DOHH2 (cell line): ENCODE results near the gene RAMACL.

Source experiments
- H3F3A ChIP-seq: fragments of 200-600 bp; sonication (generic), shearing (Covaris generic); 2 replicates; pipeline ENCODE4 v1.6.0; 2016; ENCODE audit warnings: antibody characterized with exemption, mild to moderate bottlenecking; ENCODE audit not compliant: control insufficient read depth, insufficient read depth
- H3K27ac ChIP-seq: fragments of 200-600 bp; sonication (generic); 2 replicates; pipeline ENCODE4 v1.5.1; 2014; ENCODE audit warnings: low read depth, mild to moderate bottlenecking, low read length, moderate library complexity
- H3K27me3 ChIP-seq: fragments of 200-600 bp; sonication (generic); 2 replicates; pipeline ENCODE4 v1.6.1; 2014; ENCODE audit warnings: mild to moderate bottlenecking, low read length, mixed read lengths; ENCODE audit not compliant: control insufficient read depth
- H3K36me3 ChIP-seq: fragments of 200-600 bp; sonication (generic); 2 replicates; pipeline ENCODE4 v1.6.1; 2014; ENCODE audit warnings: mild to moderate bottlenecking, low read length, moderate library complexity, mixed read lengths; ENCODE audit not compliant: control insufficient read depth
- H3K4me1 ChIP-seq: fragments of 200-600 bp; sonication (generic); 2 replicates; pipeline ENCODE4 v1.6.1; 2014; ENCODE audit warnings: mild to moderate bottlenecking, low read length, mixed read lengths; ENCODE audit not compliant: control insufficient read depth
- H3K4me2 ChIP-seq: fragments of 200-600 bp; sonication (generic); 2 replicates; pipeline ENCODE4 v1.6.0; 2014; ENCODE audit warnings: mild to moderate bottlenecking, low read length, moderate library complexity
- H3K4me3 ChIP-seq: fragments of 200-600 bp; sonication (generic); 2 replicates; pipeline ENCODE4 v1.5.1; 2014; ENCODE audit warnings: mild to moderate bottlenecking, low read length, mixed read lengths
- H3K79me2 ChIP-seq: fragments of 200-600 bp; sonication (generic); 2 replicates; pipeline ENCODE4 v1.6.1; 2014; ENCODE audit warnings: mild to moderate bottlenecking, low read length, mixed read lengths; ENCODE audit not compliant: control insufficient read depth
- H3K9me2 ChIP-seq: fragments of 200-600 bp; sonication (generic); replicated peaks from 2 replicates; pipeline ENCODE4 v1.6.1; 2014; ENCODE audit warnings: mild to moderate bottlenecking, low read length, mixed read lengths; ENCODE audit not compliant: control insufficient read depth
- H3K9me3 ChIP-seq: fragments of 200-600 bp; sonication (generic); 2 replicates; pipeline ENCODE4 v1.6.1; 2014; ENCODE audit warnings: antibody characterized with exemption, low read length, mixed read lengths; ENCODE audit not compliant: control insufficient read depth, insufficient read depth
- H4K20me1 ChIP-seq: fragments of 200-600 bp; sonication (generic); 2 replicates; pipeline ENCODE4 v1.6.0; 2014; ENCODE audit warnings: low read depth, mild to moderate bottlenecking, antibody characterized with exemption, low read length, moderate library complexity; ENCODE audit not compliant: control insufficient read depth, insufficient read depth
- CTCF ChIP-seq: fragments of 200-600 bp; sonication (generic); IDR thresholded peaks from one replicate; pipeline ENCODE4 v1.5.1; 2014; ENCODE audit warnings: antibody characterized with exemption, mild to moderate bottlenecking, low read depth, low read length; ENCODE audit not compliant: poor library complexity, severe bottlenecking
- EZH2phosphoT487 ChIP-seq: fragments of 200-600 bp; sonication (generic); IDR thresholded peaks from 2 replicates; pipeline ENCODE4 v1.6.1; 2017; ENCODE audit warnings: borderline replicate concordance, mild to moderate bottlenecking, antibody characterized with exemption, low read length, moderate library complexity, mixed read lengths

Gene RAMACL

GRCh38 chr6:166562726-166563125 lies 23.8 kb downstream of the RAMACL start:
- H3K4me2 ChIP-seq: no peak overlapping the region
- H3K9me2 ChIP-seq: no peaks in the 10 kb centered on the region
- no peaks in the 10 kb centered on the region for H3K9me3 ChIP-seq
- H3K27me3 ChIP-seq: no peaks in the 10 kb centered on the region
- H4K20me1 ChIP-seq: no peaks in the 10 kb centered on the region
- no peak overlapping the region for H3K4me3 ChIP-seq
- no peaks in the 10 kb centered on the region for H3K36me3 ChIP-seq
- no peaks in the 10 kb centered on the region for H3K4me1 ChIP-seq
- TF ChIP-seq CTCF (no peak), EZH2phosphoT487 (no peak)
- H3K27ac ChIP-seq: no peak overlapping the region
- no peaks in the 10 kb centered on the region for H3K79me2 ChIP-seq
- H3F3A ChIP-seq: no peaks in the 10 kb centered on the region

- H3F3A ChIP-seq: no peaks in the 10 kb centered on the region
- no peaks in the 10 kb centered on the region for H3K79me2 ChIP-seq
- H3K36me3 ChIP-seq: no peaks in the 10 kb centered on the region
- no peaks in the 10 kb centered on the region for H3K9me2 ChIP-seq
- no peak overlapping the region for H3K27ac ChIP-seq
- H3K9me3 ChIP-seq: no peaks in the 10 kb centered on the region
- H3K4me2 ChIP-seq: no peak overlapping the region
- no peaks in the 10 kb centered on the region for H3K4me1 ChIP-seq
- TF ChIP-seq CTCF (no peak), EZH2phosphoT487 (no peak)
- no peaks in the 10 kb centered on the region for H4K20me1 ChIP-seq
- no peak overlapping the region for H3K4me3 ChIP-seq
- H3K27me3 ChIP-seq: no peaks in the 10 kb centered on the region
These were observed 24.6 kb downstream of the RAMACL start for GRCh38 chr6:166561771-166562359.

GRCh38 chr6:166560222-166560621 lies 26.3 kb downstream of the RAMACL start:
- no peaks in the 10 kb centered on the region for H3K79me2 ChIP-seq
- H3K36me3 ChIP-seq: no peaks in the 10 kb centered on the region
- H3K4me3 ChIP-seq: no peak overlapping the region
- H3K27ac ChIP-seq: no peak overlapping the region
- H3K4me2 ChIP-seq: no peak overlapping the region
- H3K27me3 ChIP-seq: no peaks in the 10 kb centered on the region
- no peaks in the 10 kb centered on the region for H3K9me2 ChIP-seq
- TF ChIP-seq EZH2phosphoT487: no peak
- TF ChIP-seq CTCF: no peak
- no peaks in the 10 kb centered on the region for H3K9me3 ChIP-seq
- no peaks in the 10 kb centered on the region for H3K4me1 ChIP-seq
- no peaks in the 10 kb centered on the region for H3F3A ChIP-seq
- H4K20me1 ChIP-seq: no peaks in the 10 kb centered on the region
